Glomerular visceral epithelial cell (primary cell): ENCODE measurements around the gene ZDHHC8.
A peak's percentile ranks its signal among the peaks of the same experiment; 100 is the strongest.

Experiments
- DNase-seq: peaks from one replicate; pipeline ENCODE4 v3.0.0-alpha.2; 2016; ENCODE audit errors: extremely low spot score

The ZDHHC8 gene

DNA sequence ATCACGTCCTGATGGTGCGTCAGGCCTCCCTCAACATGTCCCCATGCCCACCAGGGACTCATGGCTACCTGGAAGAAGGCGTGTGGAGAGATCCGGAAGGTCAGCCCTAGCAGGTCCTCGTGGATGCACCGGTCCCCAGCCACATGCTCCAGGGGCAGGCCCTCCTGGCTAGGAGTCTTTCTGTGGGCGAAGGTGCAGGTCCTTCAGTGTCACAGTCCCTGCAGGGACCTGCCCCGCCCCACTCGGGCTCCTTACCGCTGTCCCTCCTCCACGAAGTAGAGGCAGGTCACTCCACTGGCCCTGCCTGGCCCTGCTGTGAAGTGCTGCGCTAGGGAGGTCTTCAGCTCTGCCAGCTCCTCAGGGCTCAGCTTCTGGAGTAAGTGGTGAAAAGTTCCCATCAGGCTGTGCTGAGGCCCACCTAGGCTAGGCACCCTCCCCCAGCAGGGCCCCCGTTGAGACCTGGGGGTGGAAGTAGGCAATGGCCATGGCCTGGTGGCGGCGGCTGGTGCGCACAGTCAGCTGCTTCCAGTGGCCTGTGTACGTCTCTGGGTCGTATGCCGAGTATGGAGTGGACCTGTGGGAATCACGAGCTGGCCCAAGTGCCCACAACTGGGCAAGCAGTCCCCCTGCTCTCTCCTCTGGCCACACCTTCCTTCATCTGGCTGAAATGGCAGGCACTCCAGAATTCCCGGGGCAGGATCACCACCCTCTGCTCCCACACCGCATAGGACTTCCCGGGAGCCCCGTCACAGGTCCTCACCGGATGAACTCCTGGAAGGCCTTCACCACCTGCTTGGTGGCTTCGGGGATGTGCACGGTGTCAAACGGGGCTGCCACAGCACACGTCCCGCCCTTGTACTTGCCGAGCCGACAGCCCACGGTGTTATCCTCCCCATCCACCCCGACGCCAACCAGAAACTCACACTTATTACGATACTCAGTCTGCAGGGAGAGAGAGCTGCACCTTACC, 16.8 kb upstream of the ZDHHC8 start:
- no peak for DNase-seq

DNA sequence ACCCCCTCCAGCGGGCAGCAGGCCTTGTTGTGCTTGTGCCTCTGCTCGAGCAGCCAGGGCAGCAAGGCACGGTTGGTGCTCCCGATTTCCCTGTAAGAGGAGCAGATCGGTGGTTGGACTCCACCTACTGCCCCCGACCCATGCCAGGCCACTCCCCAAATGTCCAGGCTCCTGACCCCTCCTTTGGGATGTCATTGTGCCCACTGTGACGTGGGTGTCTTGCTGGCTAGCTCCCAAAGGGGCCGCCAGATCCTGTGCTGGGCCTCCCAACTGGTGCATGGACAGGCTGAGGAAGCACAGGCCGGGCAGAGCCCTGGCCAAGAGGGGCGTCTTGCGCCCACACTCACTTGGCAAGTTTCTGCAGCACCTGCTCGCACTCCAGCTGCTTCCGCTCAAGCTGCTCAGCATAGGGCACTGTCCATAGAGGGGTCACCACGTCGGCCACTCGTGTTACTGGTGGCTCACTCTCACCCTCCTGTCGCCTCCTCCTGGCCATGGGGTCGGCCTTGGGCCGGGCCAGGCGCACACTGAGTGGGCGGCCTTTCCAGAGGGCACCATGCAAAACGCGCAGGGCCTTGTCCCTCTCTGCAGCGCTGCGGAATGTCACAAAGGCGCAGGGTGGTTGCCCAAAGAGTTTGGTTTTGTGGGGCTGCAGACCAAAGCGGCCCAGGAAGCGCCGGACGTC, 15.8 kb upstream of the ZDHHC8 start, which contains the start of gene RANBP1:
Gene RANBP1 (plus strand): TSS at position 414 of the 685 bp plus-strand sequence. CDS start 81 bp downstream, at position 495.
- DNase-seq = no peak

GRCh38 chr22:20116376-20116950, 15.1 kb upstream of the ZDHHC8 start:
- no peak for DNase-seq

- DNase-seq = peak; percentile 96
These were observed 14.5 kb upstream of the ZDHHC8 start, which contains the start of gene TRMT2A for GRCh38 chr22:20116951-20117632. Gene TRMT2A (minus strand): TSS chr22:20117226. CDS start chr22:20116906, 320 bp downstream.

DNA sequence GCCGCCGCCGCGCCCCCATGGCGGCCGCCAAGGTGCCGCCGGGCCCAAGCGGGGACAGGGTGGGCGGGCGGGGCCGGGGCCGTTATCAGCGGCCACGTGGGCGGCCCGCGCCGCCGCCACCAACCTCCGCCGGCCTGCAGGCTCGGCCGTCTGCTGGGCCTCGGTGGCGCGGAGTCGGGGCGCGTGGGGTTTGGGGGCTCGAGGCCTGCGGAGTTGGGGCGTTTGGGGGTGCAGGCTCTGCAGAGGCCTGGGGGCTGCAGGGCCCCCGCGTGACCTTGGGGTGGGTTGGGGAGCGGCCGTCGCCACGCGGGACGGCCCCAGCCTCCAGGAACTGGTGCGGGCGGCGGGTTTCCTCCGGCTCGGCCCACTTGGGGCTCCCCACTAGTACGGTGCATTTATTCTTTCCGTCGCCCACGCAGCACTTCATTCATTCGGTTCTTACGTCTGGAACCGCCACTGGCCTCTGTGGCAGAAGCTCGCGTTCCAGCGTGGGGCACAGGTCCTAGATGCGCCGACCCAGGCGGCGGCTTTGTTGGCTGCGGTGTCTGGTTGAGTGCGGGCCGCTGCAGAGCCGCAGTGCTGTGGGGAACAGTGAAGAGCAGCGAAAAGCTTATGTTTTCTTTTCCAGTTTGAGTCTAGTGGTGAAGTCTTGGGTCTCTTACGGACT, 13.8 kb upstream of the ZDHHC8 start:
- no peak for DNase-seq

DNA sequence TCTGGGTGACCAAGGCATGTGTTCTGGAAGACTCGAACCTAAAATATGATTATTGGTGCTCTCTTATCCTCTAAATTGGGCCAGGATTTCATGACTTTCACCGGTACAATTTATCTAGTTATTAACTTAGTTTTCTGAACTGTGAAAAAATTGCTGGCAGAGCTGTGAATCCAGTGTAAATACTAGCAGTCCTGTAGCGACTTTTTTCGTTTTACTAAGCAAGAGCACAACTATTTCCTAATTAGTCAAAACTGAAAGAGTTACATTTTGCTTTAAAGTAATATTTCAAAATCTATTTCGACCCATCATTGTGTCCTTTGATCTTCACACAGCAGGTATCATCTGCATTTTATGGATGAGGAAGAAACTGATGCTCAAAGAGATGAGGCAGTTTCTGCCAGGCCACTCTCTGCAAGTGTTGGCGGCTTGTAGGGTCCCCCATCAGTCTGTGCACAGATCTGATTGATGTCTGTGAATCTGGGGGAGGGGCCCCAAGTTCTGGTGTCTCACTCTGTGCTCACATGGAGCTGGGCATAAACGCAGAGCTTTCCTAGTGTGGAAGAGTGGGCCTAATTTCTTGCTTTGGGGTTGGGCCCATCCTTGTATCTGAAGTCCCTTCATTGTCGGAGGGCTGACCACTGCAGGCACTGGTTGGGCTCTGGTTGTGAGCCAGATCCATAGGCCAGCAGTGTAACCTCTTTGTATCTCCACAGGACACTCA, 13.1 kb upstream of the ZDHHC8 start:
- DNase-seq = no peak

DNA sequence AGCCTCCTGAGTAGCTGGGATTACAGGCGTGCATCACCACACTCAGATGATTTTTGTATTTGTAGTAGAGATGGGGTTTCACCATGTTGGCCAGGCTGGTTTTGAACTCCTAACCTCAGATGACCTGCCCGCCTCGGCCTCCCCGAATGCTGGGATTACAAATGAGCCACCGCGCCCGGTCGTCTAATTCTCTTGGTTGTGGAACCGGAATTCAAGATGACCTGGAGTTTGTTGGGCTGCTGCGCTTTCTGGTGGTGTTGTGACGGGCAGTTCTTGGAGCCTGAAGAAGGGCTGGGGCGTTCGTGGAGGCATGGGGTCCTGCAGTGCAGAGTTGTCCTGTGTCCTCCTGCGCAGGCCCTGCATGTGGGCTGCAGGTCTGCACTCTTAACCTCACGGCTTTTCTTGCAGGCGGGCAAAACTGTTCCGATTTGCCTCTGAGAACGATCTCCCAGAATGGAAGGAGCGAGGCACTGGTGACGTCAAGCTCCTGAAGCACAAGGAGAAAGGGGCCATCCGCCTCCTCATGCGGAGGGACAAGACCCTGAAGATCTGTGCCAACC, 9.7 kb upstream of the ZDHHC8 start:
- no peak for DNase-seq

- no peak for DNase-seq
These were observed 8.1 kb upstream of the ZDHHC8 start for GRCh38 chr22:20123366-20124082.

- no peak for DNase-seq
These were observed 7.4 kb upstream of the ZDHHC8 start for GRCh38 chr22:20124083-20124787.

GRCh38 chr22:20125201-20126174, 6.1 kb upstream of the ZDHHC8 start:
- no peak for DNase-seq

DNA sequence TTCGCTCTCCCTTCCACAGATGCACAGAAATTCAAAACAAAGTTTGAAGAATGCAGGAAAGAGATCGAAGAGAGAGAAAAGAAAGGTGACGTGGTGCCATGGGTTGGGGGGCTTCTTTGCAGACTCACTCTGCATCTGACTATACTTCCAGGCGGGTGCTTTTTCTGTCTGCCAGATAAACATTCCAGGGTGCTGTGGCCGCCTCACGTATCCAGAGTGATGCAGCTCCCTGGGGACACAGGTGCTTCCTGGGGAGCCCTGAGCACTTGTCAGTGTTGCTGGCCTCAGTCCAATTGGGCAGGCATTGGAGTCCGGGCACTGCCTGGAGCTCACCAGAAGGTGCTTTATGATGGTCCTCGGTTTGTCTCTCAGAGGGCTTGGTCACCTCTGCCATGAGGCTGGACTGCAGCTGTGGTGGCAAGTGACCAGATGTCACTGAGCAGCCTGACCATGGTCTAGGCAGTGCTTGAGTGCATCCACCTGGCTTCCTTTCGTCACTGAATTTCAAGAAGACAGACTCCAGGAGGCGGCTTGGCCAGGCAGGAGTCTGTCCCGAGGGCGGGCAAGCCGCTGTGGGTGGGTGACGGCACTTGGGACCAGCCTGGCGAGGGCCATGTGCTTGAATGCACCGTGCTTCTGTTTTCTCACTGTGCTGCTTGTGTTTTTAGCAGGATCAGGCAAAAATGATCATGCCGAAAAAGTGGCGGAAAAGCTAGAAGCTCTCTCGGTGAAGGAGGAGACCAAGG, 5.1 kb upstream of the ZDHHC8 start:
- DNase-seq = no peak

DNA sequence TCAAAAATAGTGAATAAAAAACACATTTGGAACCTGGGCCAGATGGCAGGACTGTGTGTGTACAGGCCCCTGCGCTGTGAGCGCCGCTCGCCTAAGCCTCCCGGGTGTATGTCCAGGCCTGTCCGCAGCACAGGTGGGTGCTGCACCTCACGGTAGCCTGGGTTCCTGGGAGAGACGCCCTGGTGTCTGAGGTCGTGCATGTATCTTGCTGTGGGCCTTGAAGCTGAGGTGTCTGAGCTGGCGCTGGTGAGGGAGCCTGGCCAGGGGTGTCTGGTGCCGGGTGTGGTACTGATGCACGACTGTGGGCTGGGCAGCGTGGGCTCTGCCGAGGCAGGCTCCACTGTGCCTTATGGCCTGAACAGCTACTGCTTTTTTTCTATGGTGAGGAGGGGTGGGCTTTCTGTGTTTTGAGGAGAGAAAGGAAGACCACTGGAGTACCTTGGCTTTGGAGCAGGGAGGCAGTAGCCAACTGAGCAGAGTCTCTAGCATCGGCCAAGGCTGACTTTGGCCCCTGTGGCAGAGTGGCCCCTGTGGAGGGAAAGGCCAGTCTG, 4.2 kb upstream of the ZDHHC8 start:
- DNase-seq = no peak

DNA sequence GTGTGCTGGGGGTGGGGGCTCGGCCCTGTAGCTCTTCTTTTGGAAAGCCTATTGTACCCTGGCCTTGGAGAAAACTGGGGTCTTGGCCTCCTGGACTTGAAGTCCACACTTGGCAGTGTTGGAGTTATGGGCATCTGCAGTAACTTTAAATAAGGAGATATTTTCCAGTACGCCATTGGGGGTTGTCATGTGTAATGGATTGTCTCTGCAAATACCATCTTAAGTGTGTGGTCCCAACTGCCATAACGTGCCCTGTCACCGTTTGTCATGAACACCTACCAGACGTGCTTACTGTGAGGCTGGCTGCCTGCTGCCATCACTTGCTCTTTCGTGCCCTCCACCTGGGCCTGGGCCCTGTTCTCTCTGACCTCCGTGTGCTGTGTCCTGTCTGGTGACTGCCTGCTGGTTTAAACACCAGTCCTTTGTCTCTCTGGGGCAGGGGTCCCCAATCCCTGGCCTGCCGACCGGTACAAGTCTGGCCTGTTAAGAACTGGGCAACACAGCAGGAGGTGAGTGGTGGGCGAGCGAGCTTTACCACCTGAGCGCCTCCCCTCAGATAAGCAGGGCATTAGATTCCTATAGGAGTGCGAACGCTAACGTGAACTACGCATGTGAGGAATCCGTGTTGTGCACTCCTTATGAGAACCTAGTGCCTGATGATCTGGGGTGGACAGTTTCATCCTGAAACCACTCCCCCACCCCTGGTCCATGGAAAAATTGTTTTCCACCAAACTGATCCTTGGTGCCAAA, 3.6 kb upstream of the ZDHHC8 start:
- no peak for DNase-seq

DNA sequence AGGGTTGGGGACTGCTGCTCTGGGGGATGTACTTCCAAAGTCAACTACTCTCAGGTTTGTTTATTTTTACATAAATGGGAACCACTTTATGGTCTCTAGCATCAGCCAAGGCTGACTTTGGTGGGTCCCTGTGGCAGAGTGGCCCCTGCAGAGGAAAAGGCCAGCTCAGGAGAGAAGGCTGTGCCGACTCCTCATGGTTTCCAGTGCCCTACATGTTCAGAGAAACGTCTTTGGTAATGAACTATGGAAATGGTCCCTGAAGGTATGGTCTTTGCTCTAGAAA, 3.0 kb upstream of the ZDHHC8 start:
- DNase-seq = no peak

DNA sequence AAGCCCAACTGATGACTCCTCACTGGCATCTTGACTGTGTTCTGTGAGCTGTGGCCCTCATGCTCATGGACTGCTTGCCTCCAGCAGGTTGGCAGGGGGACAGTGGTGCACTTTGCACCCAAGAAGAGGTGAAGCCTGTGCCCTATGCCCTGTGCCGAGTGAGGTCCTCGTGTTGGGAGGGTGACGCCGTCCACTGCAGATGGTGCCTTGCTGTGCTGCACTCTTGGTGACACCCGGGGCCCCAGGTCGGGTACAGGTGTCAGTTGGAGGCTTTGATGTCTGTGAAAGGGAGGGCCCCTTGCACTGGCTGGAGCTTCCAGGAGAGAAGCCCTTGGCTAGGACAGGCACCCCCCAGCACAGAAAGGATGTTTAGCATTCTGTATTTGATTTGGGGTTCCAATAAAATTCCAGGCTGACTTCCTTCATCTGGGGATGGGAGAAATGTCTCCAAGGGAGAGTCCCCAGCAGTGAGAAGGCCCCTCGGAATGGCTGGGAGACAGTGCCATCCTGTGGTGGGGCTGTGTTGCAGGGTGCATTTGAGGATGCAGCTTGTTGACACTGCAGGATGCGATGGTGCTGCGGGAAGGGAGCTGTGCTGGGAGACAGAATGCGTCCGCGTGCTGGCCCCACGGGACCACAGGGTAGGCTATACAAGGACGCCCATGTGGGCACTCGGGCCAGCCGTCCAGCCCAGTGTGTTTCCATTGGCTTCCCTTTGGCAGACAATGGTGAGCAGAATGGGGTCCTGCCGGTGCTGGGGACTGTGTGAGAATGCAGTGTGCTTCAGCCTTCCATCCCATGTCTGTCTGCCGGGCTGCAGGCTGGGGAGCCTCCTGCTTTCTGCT, 2.5 kb upstream of the ZDHHC8 start:
- DNase-seq = peak; percentile 33

DNA sequence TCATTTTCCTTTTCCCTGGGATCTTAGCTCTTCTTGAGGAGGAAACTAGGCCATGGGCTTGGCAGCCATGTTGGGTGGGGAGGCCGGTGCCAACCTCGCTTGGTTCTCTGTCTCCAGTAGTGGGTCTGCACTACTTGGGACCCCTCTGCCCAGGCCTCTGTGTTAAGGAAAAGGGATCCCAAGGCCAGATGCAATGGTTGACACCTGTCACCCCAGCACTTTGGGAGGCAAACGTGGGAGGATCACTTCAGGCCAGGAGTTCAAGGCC, 1.9 kb upstream of the ZDHHC8 start:
- DNase-seq = no peak
